Coronary artery (tissue), 2 donors: Measurements from ENCODE around the gene KREMEN2.

Source experiments
- DNase-seq: peaks from one replicate; pipeline ENCODE4 v3.0.0-alpha.2; 2017; ENCODE audit warnings: low spot score
- H3K27ac ChIP-seq, 2 donors: fragments of 200-600 bp; sonication (generic); one replicate each; pipeline ENCODE4 v1.5.1; 2016 to 2019
- H3K4me3 ChIP-seq: fragments of 200-600 bp; sonication (generic); 2 replicates; pipeline ENCODE4 v1.5.1; 2016; ENCODE audit warnings: mild to moderate bottlenecking, moderate library complexity
- CTCF ChIP-seq: fragments of 200-600 bp; sonication (generic); IDR thresholded peaks from one replicate; pipeline ENCODE4 v1.5.1; 2019; ENCODE audit warnings: antibody characterized with exemption

The KREMEN2 gene

GRCh38 chr16:3007059-3007956 lies 43.2 kb downstream of the KREMEN2 start:
- H3K4me3 ChIP-seq: peak overlapping the region; percentile 17
- TF ChIP-seq CTCF: no peak
- DNase-seq: no peak
- H3K27ac ChIP-seq: no peak overlapping the region

- TF ChIP-seq CTCF: no peak
- Histone ChIP-seq H3K4me3 (peak overlapping the region; percentile 17), H3K27ac (no peak overlapping the region)
- no peak for DNase-seq
These were observed 44.0 kb downstream of the KREMEN2 start for GRCh38 chr16:3007957-3008689.

GRCh38 chr16:3008690-3009037 lies 44.6 kb downstream of the KREMEN2 start:
- Histone ChIP-seq H3K4me3 (no peak overlapping the region), H3K27ac (no peak overlapping the region)

GRCh38 chr16:3009568-3010390 lies 45.7 kb downstream of the KREMEN2 start:
- Histone ChIP-seq H3K4me3 (no peak overlapping the region), H3K27ac (no peak overlapping the region)
- no peak for TF ChIP-seq CTCF
- DNase-seq: no peak

More at GRCh38 chr16:3008690-3009037, 44.6 kb downstream of the KREMEN2 start:
- TF ChIP-seq CTCF: no peak
- no peak for DNase-seq

GRCh38 chr16:3010510-3010909 lies 46.4 kb downstream of the KREMEN2 start:
- H3K27ac ChIP-seq: no peak overlapping the region
- no peak overlapping the region for H3K4me3 ChIP-seq
- no peak for TF ChIP-seq CTCF
- DNase-seq: no peak

- no peak for TF ChIP-seq CTCF
- DNase-seq: no peak
- Histone ChIP-seq H3K27ac (no peak overlapping the region), H3K4me3 (no peak overlapping the region)
These were observed 48.2 kb downstream of the KREMEN2 start for GRCh38 chr16:3012246-3012645.
